Parietal lobe (tissue), 1 donor: ENCODE data around the gene PTBP2. TPM values are rescaled to one million over a fixed set of nuclear protein-coding genes. Genes with fewer than 3 reads are reported as not detected.

Source experiments
- total RNA-seq: library from RNA; depleted of rRNA; stranded (reverse); fragments of >200 nt; gene quantifications from one replicate; pipeline ENCODE4 v1.2.3, GENCODE V29; 2014

Gene PTBP2
- 301 TPM for total RNA-seq

GRCh38 chr1:96721416-96722160 is at the start of gene PTBP2:
Gene PTBP2, plus strand, starts transcription at chr1:96721784. Its CDS starts 81 bp downstream, at chr1:96721865.

